HG02642 (cell line): ENCODE data around the gene NET1.
"Not testable (repeated sequence)": the region's sequence is repeated elsewhere in the genome, so short reads cannot be mapped to it uniquely, and the experiment has no call there.

Experiments used
- ATAC-seq: cut with Tn5 transposase; IDR thresholded peaks from one replicate; pipeline ENCODE4 v1.9.1; 2021; ENCODE audit warnings: mild to moderate bottlenecking; ENCODE audit not compliant: unreplicated experiment, poor library complexity

NET1 gene

GRCh38 chr10:5412277-5412941 is at the start of gene NET1:
Gene NET1, plus strand, starts transcription at chr10:5412557. Its CDS starts 136 bp downstream, at chr10:5412693.
- ATAC-seq = peak; percentile 99

- ATAC-seq = no peak
These were observed 49.5 kb upstream of the NET1 start for GRCh38 chr10:5362873-5363272.

GRCh38 chr10:5364374-5364773 is 48.0 kb upstream of the NET1 start:
- no peak for ATAC-seq

GRCh38 chr10:5364890-5365338 is 47.4 kb upstream of the NET1 start, which contains the start of gene UCN3:
Gene UCN3, plus strand, starts transcription at chr10:5364966. Its CDS starts 8,755 bp downstream, at chr10:5373721.
- ATAC-seq = no peak

- no peak for ATAC-seq
These were observed 46.4 kb upstream of the NET1 start for GRCh38 chr10:5365928-5366327.

GRCh38 chr10:5369362-5370158 is 42.8 kb upstream of the NET1 start:
- ATAC-seq = no peak

GRCh38 chr10:5370493-5371352 is 41.6 kb upstream of the NET1 start:
- no peak for ATAC-seq

- ATAC-seq = no peak
These were observed 39.0 kb upstream of the NET1 start for GRCh38 chr10:5373307-5373706.

- ATAC-seq = no peak
These were observed 38.3 kb upstream of the NET1 start for GRCh38 chr10:5373891-5374611.

- ATAC-seq = no peak
These were observed 35.9 kb upstream of the NET1 start for GRCh38 chr10:5376450-5376849.

- ATAC-seq = not testable (repeated sequence)
These were observed 33.2 kb upstream of the NET1 start for GRCh38 chr10:5379202-5379601.

- not testable (repeated sequence) for ATAC-seq
These were observed 32.0 kb upstream of the NET1 start for GRCh38 chr10:5380395-5380794.

- no peak for ATAC-seq
These were observed 31.2 kb upstream of the NET1 start for GRCh38 chr10:5381187-5381586.

GRCh38 chr10:5385224-5385623 is 27.1 kb upstream of the NET1 start:
- ATAC-seq = no peak

- no peak for ATAC-seq
These were observed 25.2 kb upstream of the NET1 start for GRCh38 chr10:5387169-5387568.

GRCh38 chr10:5390607-5391205 is 21.7 kb upstream of the NET1 start:
- ATAC-seq = no peak

GRCh38 chr10:5391790-5392189 is 20.6 kb upstream of the NET1 start:
- no peak for ATAC-seq

- ATAC-seq = no peak
These were observed 18.8 kb upstream of the NET1 start for GRCh38 chr10:5393529-5393928.

- ATAC-seq = no peak
These were observed 17.2 kb upstream of the NET1 start for GRCh38 chr10:5395168-5395567.
